GM12878 (cell line): ENCODE data around the gene ANAPC15. TPM values are rescaled to one million over a fixed set of nuclear protein-coding genes. Genes with fewer than 3 reads are reported as not detected.
A peak's percentile ranks its signal among the peaks of the same experiment; 100 is the strongest.

Experiments
- ATF2 ChIP-seq: IDR thresholded peaks from 2 replicates; pipeline ENCODE4 v1.6.1; 2012; ENCODE audit warnings: low read length, inconsistent platforms
- CBX3 ChIP-seq: fragments of 200-600 bp; sonication (generic); IDR thresholded peaks from 2 replicates; pipeline ENCODE4 v1.6.1; 2016; ENCODE audit warnings: low read depth, borderline replicate concordance
- E2F4 ChIP-seq: IDR thresholded peaks from 2 replicates; pipeline ENCODE4 v1.6.1; 2012; ENCODE audit warnings: low read depth, low read length, improper control_type of control experiment
- EED ChIP-seq: sonication (generic); IDR thresholded peaks from 2 replicates; pipeline ENCODE4 v1.6.1; 2016; ENCODE audit warnings: antibody characterized with exemption, low read depth
- HDAC6 ChIP-seq: fragments of 200-600 bp; sonication (generic); IDR thresholded peaks from one replicate; pipeline ENCODE4 v1.8.0; 2017; ENCODE audit warnings: antibody characterized with exemption; ENCODE audit not compliant: unreplicated experiment
- IKZF1 ChIP-seq: fragments of 450-650 bp; conservative IDR thresholded peaks from 2 replicates; pipeline ENCODE4 v1.6.1; 2017; ENCODE audit warnings: antibody characterized with exemption, mild to moderate bottlenecking
- JUNB ChIP-seq: IDR thresholded peaks from 2 replicates; pipeline ENCODE4 v1.6.1; 2016; ENCODE audit warnings: antibody characterized with exemption, mild to moderate bottlenecking
- MTA3 ChIP-seq: IDR thresholded peaks from 2 replicates; pipeline ENCODE4 v1.6.1; 2012; ENCODE audit warnings: low read length, inconsistent platforms, borderline replicate concordance
- MYB ChIP-seq: fragments of 150-350 bp; IDR thresholded peaks from 2 replicates; pipeline ENCODE4 v1.6.1; 2014; ENCODE audit warnings: mild to moderate bottlenecking, low read depth, low read length, borderline replicate concordance
- MYC ChIP-seq: IDR thresholded peaks from 2 replicates; pipeline ENCODE4 v1.6.1; 2011; ENCODE audit warnings: mild to moderate bottlenecking, low read length, moderate library complexity, inconsistent platforms; ENCODE audit not compliant: insufficient read depth, insufficient replicate concordance, insufficient read length, severe bottlenecking
- NR2F1 ChIP-seq: fragments of 450-650 bp; conservative IDR thresholded peaks from 2 replicates; pipeline ENCODE4 v1.6.1; 2017; ENCODE audit warnings: mild to moderate bottlenecking
- PRDM15 ChIP-seq: fragments of 450-650 bp; formaldehyde crosslinking; IDR thresholded peaks from 2 replicates; pipeline ENCODE4 v1.4.0; 2020; ENCODE audit warnings: mild to moderate bottlenecking, moderate library complexity
- RBBP5 ChIP-seq: fragments of 200-600 bp; sonication (generic); conservative IDR thresholded peaks from 2 replicates; pipeline ENCODE4 v1.6.1; 2016
- YBX1 ChIP-seq: fragments of 450-650 bp; IDR thresholded peaks from 2 replicates; pipeline ENCODE4 v1.6.1; 2016; ENCODE audit warnings: antibody characterized with exemption
- YY1 ChIP-seq: IDR thresholded peaks from 2 replicates; pipeline ENCODE4 v1.6.1; 2011; ENCODE audit warnings: low read depth, mild to moderate bottlenecking, low read length
- ZBTB11 ChIP-seq: fragments of 450-650 bp; formaldehyde crosslinking; IDR thresholded peaks from 2 replicates; pipeline ENCODE4 v1.5.0; 2022; ENCODE audit warnings: mild to moderate bottlenecking, missing genetic modification characterization
- ZNF217 ChIP-seq: fragments of 450-650 bp; IDR thresholded peaks from 2 replicates; pipeline ENCODE4 v1.6.1; 2017; ENCODE audit warnings: antibody characterized with exemption, mild to moderate bottlenecking
- ZNF687 ChIP-seq: fragments of 450-650 bp; IDR thresholded peaks from 2 replicates; pipeline ENCODE4 v1.6.1; 2017; ENCODE audit warnings: mild to moderate bottlenecking, moderate library complexity
- polyA plus RNA-seq, 11 experiments: library from polyadenylated mRNA; depleted of rRNA in 4 of 11; unstranded in 6 of 11; stranded (reverse) in 5 of 11; fragments of >200 nt; fragmentation: Nextera tagmentation in 4 of 11; fragmentation: Illumina TruSeq in 1 of 11; extraction: Ambion mirVana in 4 of 11; extraction: Trizol in 1 of 11; gene quantifications; 1 replicate in 1 of 11; 2 replicates in 10 of 11; pipeline versions ENCODE4 v1.2.1 to v1.2.3, GENCODE V29; 2011 to 2016; ENCODE audit warnings: inconsistent platforms in 2 of 11, missing spikeins in 2 of 11, low read depth in 1 of 11
- total RNA-seq, 4 experiments: library from RNA; depleted of rRNA in 3 of 4; stranded (reverse); fragments of >200 nt in 3 of 4; fragmentation: Illumina TruSeq in 1 of 4; extraction: Trizol in 1 of 4; gene quantifications; 2 replicates each; pipeline versions ENCODE4 v1.2.1 to v1.2.3, GENCODE V29; 2013 to 2021

ANAPC15 gene
- total and polyA plus RNA-seq, 10 of the 15 experiments (the other 5 are each of a cell fraction or from before 2014, with no cell fraction given), result 83.4 to 372 (median 103) TPM

- TF ChIP-seq ZBTB11 (CRISPR knock-in tag) (no peak), PRDM15 (CRISPR knock-in tag) (no peak), MTA3 (no peak), YY1 (no peak), YBX1 (no peak), ZNF217 (no peak), MYC (no peak), IKZF1 (no peak), EED (peak; percentile 33; the same call in 1 of the 2 replicates), E2F4 (no peak), NR2F1 (peak; percentile 63; the same call in 1 of the 2 replicates), ZNF687 (peak; percentile 71), RBBP5 (no peak), JUNB (no peak), ATF2 (no peak), MYB (no peak), CBX3 (no peak), HDAC6 (no peak)
These were observed 42.7 kb downstream of the ANAPC15 start (continued) for GRCh38 chr11:72069787-72070251.
